B cell (primary cell): ENCODE data around the gene ATP6V1B1.

Experiments
- EZH2 ChIP-seq: IDR thresholded peaks from 2 replicates; pipeline ENCODE4 v1.6.1; 2012; ENCODE audit warnings: borderline replicate concordance, low read depth, mild to moderate bottlenecking, moderate library complexity, low read length; ENCODE audit not compliant: insufficient read depth, poor library complexity, severe bottlenecking
- TF ChIP-seq, protein P1 (sequence below): fragments of 200-600 bp; IDR thresholded peaks from one replicate; pipeline ENCODE4 v1.8.0; 2022; ENCODE audit warnings: antibody characterized with exemption, mild to moderate bottlenecking

DNA sequence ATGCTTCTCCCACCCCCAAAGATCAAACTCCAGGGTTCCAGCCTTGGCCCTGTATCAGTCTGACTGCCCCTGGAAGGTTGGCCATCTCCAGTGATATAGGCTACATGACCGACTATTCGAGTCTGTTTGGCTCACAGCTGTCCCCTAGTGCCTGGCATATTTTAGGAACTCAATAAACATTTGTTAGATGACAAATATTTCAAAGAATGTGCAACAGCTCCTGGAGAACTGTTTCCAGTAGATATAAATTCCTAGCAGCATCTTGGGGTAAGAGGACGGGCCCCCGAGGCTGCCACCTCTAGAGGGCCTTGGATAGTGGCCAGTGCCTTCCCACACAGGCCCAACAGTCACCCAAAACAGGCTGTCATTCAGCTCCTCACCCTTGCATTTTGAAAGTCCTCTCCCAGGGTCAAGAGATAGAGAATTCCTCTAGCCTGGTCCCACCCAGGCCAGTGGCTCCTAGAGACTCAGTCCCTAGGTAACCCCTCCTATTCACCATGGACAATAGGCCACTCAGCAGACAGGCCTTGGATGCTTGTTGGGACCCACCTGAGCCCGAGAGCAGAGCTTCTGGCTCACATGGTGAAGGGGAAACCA is 45.1 kb upstream of the ATP6V1B1 start:
- TF ChIP-seq, protein P1, sequence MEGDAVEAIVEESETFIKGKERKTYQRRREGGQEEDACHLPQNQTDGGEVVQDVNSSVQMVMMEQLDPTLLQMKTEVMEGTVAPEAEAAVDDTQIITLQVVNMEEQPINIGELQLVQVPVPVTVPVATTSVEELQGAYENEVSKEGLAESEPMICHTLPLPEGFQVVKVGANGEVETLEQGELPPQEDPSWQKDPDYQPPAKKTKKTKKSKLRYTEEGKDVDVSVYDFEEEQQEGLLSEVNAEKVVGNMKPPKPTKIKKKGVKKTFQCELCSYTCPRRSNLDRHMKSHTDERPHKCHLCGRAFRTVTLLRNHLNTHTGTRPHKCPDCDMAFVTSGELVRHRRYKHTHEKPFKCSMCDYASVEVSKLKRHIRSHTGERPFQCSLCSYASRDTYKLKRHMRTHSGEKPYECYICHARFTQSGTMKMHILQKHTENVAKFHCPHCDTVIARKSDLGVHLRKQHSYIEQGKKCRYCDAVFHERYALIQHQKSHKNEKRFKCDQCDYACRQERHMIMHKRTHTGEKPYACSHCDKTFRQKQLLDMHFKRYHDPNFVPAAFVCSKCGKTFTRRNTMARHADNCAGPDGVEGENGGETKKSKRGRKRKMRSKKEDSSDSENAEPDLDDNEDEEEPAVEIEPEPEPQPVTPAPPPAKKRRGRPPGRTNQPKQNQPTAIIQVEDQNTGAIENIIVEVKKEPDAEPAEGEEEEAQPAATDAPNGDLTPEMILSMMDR: no peak
- no peak for TF ChIP-seq EZH2
